ENCODE results near the gene GLRX.
"Not testable (repeated sequence)": the region's sequence is repeated elsewhere in the genome, so short reads cannot be mapped to it uniquely, and the experiment has no call there.

The GLRX gene

DNA sequence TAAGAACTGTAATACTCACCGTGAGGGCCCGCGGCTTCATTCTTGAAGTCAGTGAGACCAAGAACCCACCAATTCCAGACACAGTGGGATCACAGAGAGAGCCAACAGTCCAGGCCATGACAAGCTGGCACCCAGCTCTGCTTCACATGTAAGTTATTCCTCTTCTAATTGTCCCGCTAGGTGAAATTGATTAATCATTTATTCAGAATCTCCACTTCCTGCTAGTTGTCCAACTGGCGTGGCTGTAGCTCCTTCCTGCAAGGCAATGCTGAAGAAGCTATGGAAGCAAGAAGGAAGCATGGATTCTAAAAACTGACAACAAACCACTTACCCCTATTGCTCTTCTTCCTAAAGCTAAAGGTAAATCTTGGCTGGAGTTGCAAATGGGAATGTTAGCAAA is 30.0 kb upstream of the GLRX start:
- DNase-seq (ENCODE audit: low read depth) = no peak

DNA sequence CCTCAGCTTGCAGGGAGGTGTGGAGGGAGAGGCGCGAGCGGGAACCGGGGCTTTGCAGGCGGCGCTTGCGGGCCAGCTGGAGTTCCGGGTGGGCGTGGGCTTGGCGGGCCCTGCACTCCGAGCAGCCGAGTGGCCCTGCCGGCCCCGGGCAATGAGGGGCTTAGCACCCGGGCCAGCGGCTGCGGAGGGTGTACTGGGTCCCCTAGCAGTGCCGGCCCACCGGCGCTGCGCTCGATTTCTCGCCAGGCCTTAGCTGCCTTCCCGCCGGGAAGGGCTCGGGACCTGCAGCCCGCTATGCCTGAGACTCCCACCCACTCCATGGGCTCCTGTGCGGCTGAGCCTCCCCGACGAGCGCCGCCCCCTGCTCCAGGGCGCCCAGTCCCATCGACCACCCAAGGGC is 28.6 kb upstream of the GLRX start:
- not testable (repeated sequence) for DNase-seq (ENCODE audit: low read depth)

DNA sequence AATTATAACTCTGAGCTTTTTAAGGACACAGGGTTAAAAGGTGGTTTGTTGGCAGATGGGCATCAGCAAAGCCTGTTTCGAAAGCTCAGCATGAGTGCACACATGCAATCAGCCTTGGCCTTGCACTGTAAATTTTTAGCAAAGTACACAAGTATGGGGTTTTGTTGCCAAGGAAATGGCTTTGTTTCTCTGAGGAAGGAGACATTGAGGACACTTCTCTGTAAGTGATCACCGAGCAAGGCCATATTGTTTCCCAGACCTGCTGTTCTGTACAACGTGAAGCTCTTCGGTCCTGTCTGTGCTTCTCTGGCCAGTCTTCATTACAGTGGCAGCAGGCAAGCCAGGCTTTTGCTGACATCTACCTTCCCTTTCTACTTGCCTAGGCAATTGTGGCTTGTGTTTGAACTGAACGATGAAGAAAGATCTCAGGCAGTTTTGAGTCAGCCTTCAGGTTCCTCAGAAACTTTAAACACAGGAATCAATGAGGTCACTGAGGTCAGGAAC is 27.9 kb upstream of the GLRX start:
- DNase-seq (ENCODE audit: low read depth) = no peak

GRCh38 chr5:95848701-95849100 is 26.2 kb upstream of the GLRX start:
- DNase-seq (ENCODE audit: low read depth) = no peak

DNA sequence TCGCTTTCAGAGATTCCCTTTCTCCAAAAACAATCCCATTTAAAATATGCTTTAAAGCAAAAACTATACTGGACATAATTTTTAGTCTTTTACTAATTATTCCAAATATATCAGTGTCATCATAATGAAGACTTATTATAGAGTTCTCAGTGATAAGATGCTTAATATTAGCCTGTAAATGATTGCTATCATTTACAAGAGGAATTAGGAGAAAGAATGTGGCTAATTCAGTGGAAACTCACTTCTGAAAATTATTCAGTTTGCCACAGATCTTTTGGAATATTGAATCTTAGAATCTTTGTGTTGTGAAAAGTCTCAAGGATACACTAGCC is 24.7 kb upstream of the GLRX start:
- DNase-seq (ENCODE audit: low read depth) = no peak

GRCh38 chr5:95846554-95847260 is 24.2 kb upstream of the GLRX start:
- no peak for DNase-seq (ENCODE audit: low read depth)

GRCh38 chr5:95845391-95845790 is 22.9 kb upstream of the GLRX start:
- no peak for DNase-seq (ENCODE audit: low read depth)

DNA sequence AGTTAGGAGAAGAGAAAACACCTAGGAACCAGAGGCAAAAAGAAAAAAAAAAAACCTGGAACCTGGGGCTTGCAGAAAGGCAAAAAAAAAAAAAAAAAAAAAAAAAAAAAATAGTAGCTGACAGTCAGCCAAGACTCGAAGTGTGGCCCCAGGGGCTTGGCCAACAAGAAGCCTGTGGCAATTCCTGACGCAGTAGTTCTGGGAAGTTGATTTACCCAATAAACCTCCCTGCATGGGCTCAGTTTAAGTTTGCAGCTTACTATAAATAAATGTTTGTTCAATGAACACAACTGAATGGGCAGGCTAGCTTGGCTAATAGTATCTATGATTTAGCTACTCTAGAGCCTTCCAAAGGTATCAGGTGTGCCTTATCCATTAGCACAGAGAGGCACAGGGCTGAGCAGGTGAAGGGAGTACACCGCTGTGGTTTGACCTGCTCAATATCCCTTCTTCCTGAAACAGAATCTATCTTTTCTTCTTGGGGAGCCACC is 21.3 kb upstream of the GLRX start:
- peak; percentile 26 for DNase-seq (ENCODE audit: low read depth)

- DNase-seq (ENCODE audit: low read depth) = peak; percentile 22
Measured at GRCh38 chr5:95842854-95843544, 20.5 kb upstream of the GLRX start.

DNA sequence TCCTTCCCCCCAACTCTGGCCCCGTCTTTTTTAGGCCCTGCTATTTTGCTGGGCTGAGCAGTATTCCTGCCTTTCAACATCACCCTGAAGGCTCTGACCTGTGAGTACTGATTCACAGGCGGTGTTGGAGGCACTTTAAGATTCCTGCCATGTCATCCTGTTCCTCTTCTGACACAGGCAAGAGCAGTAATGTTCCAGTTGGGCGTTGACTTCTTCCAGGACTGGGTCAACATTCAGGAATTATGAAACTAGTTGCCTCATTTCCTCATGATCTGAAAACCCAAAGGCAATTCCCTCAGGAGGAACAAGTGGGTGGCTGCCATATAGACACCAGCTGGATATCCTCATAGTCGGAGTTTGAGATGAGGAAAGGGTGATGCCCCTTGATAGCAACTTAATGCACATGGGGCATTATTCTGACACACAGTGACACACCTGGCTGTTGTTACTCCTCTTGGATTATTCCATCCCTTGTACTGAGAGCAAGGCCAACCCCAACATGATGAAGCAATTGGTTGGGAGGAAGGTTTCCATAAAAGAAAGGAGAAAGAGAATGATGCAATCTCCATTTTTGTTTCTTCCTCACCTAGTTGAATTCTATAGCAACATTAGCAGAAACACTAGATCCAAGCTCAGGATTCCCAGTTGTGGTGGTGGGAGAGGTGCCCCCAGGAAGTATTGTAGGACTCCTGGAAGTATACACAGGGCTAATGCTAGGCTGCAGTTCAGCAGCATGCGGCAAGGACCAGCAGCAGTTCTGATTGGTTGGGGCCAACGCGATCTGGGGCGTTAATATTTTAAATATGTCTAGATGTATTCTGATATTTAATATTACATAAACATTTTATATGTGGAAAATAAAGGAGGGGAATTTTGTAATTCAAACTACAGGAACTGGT is 19.6 kb upstream of the GLRX start:
- DNase-seq (ENCODE audit: low read depth) = peak; percentile 64

- DNase-seq (ENCODE audit: low read depth) = no peak
Measured at GRCh38 chr5:95840956-95841705, 18.6 kb upstream of the GLRX start.

DNA sequence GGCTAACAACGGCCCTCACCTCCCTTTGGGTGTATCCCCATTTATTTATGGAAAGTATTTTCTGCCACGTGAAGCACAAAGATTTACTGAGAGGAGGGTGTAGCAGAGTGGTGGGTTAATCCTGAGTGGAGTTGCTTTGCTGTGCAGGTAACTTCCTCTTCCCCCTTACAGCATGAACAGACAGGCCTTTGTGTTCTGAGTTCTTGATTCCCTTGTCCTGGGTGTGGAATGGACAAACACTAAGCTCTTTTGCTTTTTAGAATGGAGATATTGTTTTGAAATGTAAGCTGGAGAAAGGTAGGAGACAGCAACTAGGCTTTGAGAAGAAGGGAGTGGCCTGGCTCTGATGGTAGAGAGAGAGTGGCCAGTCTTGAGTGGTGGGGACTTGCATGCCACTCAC is 17.1 kb upstream of the GLRX start:
- no peak for DNase-seq (ENCODE audit: low read depth)

- DNase-seq (ENCODE audit: low read depth) = no peak
Measured at GRCh38 chr5:95838556-95838955, 16.0 kb upstream of the GLRX start.

- no peak for DNase-seq (ENCODE audit: low read depth)
Measured at GRCh38 chr5:95838001-95838520, 15.5 kb upstream of the GLRX start.

DNA sequence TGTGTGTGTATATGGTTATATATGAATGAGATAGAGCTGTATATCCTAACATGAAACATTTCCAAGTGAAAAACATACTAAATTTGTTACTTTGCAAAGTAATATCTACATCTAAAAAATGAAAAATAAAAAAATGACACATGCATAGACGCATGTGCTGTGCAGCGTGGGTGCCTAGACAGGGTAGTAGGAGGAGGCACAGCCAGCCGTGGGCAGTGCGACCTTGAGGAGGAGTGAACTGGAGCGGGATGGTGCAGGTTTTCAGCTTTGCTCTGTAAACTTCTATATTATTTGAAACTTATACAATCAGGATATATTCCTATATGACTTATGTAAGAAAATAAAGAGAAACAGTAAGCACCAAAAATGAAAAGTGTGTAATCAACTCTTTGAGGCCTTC is 15.0 kb upstream of the GLRX start:
- no peak for DNase-seq (ENCODE audit: low read depth)

GRCh38 chr5:95836971-95837370 is 14.4 kb upstream of the GLRX start:
- DNase-seq (ENCODE audit: low read depth) = not testable (repeated sequence)

DNA sequence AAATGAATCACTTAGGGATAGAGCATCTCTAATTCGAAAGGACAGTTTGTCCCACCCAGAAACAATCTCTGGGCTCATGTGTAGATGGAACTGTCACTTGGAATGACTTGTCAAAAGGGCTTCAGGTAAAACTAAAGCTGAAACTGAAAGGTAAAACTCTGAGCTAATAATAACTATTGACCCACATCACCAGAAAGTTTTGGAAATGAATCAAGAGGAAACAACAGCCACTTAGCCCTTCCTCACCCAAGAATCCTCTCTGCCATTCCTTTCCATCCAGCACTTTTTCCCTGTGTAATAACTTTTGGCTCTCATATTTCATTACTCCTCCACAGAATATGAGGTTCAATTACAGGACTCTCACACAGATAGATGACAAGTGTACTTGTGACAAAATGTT is 14.0 kb upstream of the GLRX start:
- DNase-seq (ENCODE audit: low read depth) = no peak

DNA sequence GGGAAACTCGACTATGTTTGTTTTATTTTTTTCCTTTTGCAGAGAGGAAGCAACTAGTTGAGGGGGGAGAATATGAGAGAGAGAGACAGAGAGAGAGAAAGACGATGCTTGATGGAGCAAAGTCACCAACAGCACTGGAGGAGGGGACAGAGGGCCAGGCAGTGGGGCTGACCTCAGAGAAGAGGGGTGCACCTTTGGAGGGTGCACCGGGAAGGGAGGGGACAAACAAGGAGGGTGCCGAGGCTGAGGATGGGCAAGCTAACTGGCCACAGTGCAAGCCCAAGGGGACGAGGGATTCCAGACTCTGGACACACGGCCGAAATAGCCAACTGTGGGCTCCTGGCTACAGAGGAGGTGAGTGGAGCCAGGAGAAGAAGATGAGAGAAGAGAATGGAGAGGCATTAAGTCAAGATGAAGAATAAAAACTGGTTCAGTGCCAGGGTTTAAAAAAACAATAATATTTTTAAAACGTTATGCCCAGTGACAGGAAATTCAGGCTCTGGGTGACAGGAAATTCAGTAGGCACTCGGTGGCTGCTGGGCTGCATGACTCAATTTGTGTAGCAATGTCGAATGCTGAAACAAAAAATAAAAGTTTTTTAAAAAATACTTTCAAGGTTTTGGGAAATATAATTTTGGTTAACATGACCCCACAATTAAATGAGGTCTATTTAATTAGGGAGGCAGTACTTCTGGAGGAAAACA is 13.3 kb upstream of the GLRX start:
- no peak for DNase-seq (ENCODE audit: low read depth)

GRCh38 chr5:95832664-95833063 is 10.1 kb upstream of the GLRX start:
- no peak for DNase-seq (ENCODE audit: low read depth)

DNA sequence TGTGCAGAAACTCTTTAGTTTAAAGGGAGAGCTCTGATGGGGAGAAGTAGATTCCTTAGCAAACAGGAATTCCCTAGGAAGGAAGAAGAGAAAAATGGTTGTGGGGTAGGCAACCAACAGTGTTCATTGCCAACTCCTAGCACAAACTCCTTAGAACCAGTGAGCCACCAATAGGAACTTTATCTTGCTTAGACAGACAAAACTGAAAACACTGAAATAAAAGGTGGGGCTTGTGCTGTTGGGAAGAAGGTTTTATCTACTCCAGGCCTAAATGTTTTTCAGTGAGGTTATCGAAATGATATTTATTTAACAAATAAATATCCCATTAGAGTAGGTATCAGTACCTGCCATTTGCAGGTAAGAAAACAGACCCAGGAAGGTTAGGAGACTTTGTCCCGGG is 7.7 kb upstream of the GLRX start:
- no peak for DNase-seq (ENCODE audit: low read depth)

GRCh38 chr5:95827892-95828246 is 5.3 kb upstream of the GLRX start:
- DNase-seq (ENCODE audit: low read depth) = no peak

All from GM04504 (cell line).